Hematopoietic multipotent progenitor cell treated with erythropoietin and hydrocortisone succinate and interleukin-3 and kit ligand, for 17 days (in vitro differentiated cells): ENCODE results near the gene ZNF583.

Source experiments
- DNase-seq: peaks from one replicate; pipeline ENCODE4 v3.0.0-alpha.2; 2015; ENCODE audit warnings: low spot score

Gene ZNF583

GRCh38 chr19:56474308-56474707 lies 70.2 kb downstream of the ZNF583 start:
- no peak for DNase-seq

DNA sequence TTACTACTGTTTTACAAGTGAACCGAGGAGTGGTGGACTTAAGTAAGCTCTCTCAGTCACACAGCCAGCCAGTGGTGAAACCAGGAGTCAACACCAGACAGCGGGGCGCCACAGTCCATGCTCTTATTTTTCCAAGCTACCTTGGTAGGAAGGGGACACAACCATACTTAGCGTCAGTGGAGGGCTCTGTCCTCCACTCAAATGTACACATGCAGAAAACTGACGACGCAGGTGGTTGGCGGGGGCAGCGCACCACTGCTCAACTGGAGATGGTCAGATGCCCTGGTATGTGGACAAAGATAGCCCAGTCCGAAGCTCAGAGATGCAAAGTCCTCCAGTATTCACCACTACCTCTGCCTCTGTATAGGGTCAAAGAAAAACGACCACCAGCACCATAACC lies 72.0 kb downstream of the ZNF583 start:
- DNase-seq = no peak
